T-helper 22 cell (primary cell): Measurements from ENCODE around the gene SYNGAP1.
A peak's percentile ranks its signal among the peaks of the same experiment; 100 is the strongest.

Source experiments
- DNase-seq: peaks from one replicate; pipeline ENCODE4 v3.0.0-alpha.2; 2020; ENCODE audit warnings: low read depth

The SYNGAP1 gene

GRCh38 chr6:33421344-33421643, 1.4 kb downstream of the SYNGAP1 start:
- no peak for DNase-seq

- no peak for DNase-seq
Measured at GRCh38 chr6:33423777-33424176, 3.9 kb downstream of the SYNGAP1 start.

- DNase-seq: no peak
Measured at GRCh38 chr6:33424855-33425667, 5.2 kb downstream of the SYNGAP1 start.

- peak; percentile 82 for DNase-seq
Measured at GRCh38 chr6:33425668-33426577, 6.1 kb downstream of the SYNGAP1 start.

GRCh38 chr6:33426590-33427511, 7.0 kb downstream of the SYNGAP1 start:
- DNase-seq: peak; percentile 58

GRCh38 chr6:33427585-33428223, 7.8 kb downstream of the SYNGAP1 start:
- peak; percentile 62 for DNase-seq

- DNase-seq: no peak
Measured at GRCh38 chr6:33428224-33428965, 8.5 kb downstream of the SYNGAP1 start.

GRCh38 chr6:33428966-33429749, 9.3 kb downstream of the SYNGAP1 start:
- DNase-seq: no peak

GRCh38 chr6:33429750-33430052, 9.8 kb downstream of the SYNGAP1 start:
- DNase-seq: no peak

GRCh38 chr6:33430334-33430733, 10.5 kb downstream of the SYNGAP1 start:
- DNase-seq: no peak

- peak; percentile 73 for DNase-seq
Measured at GRCh38 chr6:33430991-33431879, 11.4 kb downstream of the SYNGAP1 start.

GRCh38 chr6:33431880-33432541, 12.1 kb downstream of the SYNGAP1 start:
- no peak for DNase-seq

GRCh38 chr6:33432546-33432945, 12.7 kb downstream of the SYNGAP1 start:
- no peak for DNase-seq

- DNase-seq: no peak
Measured at GRCh38 chr6:33433001-33433543, 13.2 kb downstream of the SYNGAP1 start.

- DNase-seq: no peak
Measured at GRCh38 chr6:33433544-33434191, 13.8 kb downstream of the SYNGAP1 start.

GRCh38 chr6:33434961-33435360, 15.1 kb downstream of the SYNGAP1 start:
- no peak for DNase-seq

GRCh38 chr6:33437666-33438065, 17.8 kb downstream of the SYNGAP1 start:
- no peak for DNase-seq
